GM19324 (cell line): ENCODE measurements around the gene CLBA1.

ENCODE experiments used
- ATAC-seq: cut with Tn5 transposase; IDR thresholded peaks from one replicate; pipeline ENCODE4 v1.9.1; 2021; ENCODE audit warnings: mild to moderate bottlenecking, moderate library complexity; ENCODE audit not compliant: unreplicated experiment, low FRiP score

The CLBA1 gene

GRCh38 chr14:105039458-105040205 lies 54.0 kb downstream of the CLBA1 start:
- no peak for ATAC-seq

- ATAC-seq, result no peak
Observed at GRCh38 chr14:105041841-105042765, 56.5 kb downstream of the CLBA1 start.

- no peak for ATAC-seq
Observed at GRCh38 chr14:105042813-105043212, 57.2 kb downstream of the CLBA1 start.

GRCh38 chr14:105043641-105044040 lies 58.1 kb downstream of the CLBA1 start:
- ATAC-seq, result no peak
